HG02763 (cell line): ENCODE data around the gene CDH23.
A peak's percentile ranks its signal among the peaks of the same experiment; 100 is the strongest.

Experiments
- ATAC-seq: cut with Tn5 transposase; IDR thresholded peaks from one replicate; pipeline ENCODE4 v1.9.1; 2021; ENCODE audit warnings: mild to moderate bottlenecking, moderate library complexity; ENCODE audit not compliant: unreplicated experiment

CDH23 gene

DNA sequence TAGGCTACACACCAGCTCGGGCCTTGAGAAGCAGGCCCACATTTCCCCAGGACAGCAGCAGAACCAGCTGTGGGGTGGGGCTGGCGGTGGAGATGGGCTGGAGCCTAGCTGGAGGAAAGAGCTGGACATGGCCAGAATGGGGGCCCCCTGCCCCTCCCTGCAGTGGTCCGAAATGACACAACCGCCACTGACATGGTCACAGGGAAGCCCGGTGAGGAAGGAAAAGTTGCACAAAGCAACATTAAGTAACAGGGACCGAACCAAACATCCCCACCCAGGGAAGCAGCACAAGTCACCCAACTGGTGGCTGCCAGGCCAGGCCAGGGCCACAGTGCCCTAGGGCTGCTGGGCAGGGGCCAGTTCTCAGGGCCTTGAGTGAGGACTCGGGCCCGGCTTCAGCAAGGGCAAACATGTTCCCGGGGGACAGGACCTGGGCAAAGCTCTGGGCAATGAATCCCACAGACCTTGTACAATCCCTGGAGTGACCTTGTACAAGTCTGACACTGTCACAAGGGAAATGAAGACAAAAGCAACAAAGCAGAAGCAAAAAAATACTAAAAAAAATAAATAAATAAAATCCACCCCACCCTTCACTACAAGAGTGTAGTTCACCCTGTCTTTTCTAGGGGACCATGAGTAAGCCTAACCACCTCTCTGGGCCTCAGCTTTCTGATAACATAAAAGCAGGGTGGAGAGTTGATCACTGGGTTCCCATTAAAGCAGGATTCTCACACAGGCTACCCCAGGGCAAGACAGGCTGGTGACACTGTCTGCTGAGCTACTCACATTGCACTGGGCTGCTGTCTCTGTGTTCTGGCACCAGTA is 421.3 kb downstream of the CDH23 start:
- no peak for ATAC-seq

GRCh38 chr10:71818674-71819260 is 422.0 kb downstream of the CDH23 start:
- no peak for ATAC-seq

- ATAC-seq = no peak
Observed at GRCh38 chr10:71819441-71819861, 422.7 kb downstream of the CDH23 start.

DNA sequence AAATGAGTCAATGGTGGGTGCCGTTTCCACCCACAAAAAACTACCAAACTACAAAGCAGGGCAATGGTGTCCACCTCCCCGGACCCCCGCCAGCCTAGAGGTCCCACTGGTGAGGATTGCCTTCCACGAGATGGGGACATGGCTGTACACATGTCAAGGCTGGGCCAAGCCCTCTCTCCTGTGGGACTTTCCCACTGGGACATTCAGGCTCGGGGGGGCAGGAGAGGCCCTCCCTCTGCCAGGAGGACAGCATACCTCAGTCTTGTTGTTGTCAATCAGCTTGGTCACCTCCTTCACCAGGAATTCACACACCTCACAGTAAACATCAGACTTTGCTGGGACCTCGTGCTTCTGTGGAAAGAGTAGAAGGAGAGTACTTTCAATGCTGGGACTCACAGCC is 423.3 kb downstream of the CDH23 start:
- ATAC-seq = no peak

- ATAC-seq = no peak
Observed at GRCh38 chr10:71820966-71821365, 424.2 kb downstream of the CDH23 start.

DNA sequence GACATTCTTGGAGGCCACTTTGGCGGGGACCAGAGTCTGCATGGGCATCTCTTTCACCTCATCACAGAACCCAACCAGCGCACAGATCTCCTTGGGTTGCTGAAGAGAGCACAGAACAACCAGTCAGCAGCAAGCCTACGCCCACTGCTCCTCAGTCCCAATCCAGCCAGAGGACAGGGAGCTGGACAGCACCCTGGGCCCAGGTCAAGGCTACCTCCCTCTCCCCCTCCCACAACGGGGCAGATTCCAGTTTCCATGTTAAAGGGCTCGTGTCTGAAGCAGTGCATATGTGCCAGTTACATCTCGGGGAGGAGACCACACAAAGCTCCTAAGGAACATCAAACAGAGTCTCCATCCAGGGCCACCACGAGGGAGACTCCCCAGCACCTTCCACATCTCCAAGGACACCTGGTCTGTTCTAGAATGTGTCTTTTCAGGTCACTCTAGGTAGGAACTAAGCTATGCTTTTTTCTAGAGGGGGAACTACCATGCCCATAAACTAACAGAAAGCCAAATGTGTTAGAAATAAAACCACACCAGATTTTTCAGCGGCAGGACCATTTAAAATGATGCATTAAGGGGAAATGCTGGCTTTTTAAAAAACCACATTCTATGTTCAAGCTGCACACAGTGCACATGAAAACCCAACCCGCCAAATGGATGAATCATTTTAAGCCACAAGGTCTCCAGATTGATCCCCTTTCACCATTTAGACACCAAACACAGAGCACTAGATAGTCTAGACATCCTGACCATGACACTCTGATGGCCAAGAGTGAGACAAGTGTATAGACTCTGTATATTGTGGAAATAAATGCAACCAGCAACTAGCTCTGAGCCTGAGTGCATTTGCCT is 425.4 kb downstream of the CDH23 start:
- no peak for ATAC-seq

GRCh38 chr10:71823356-71823755 is 426.6 kb downstream of the CDH23 start:
- ATAC-seq = no peak

DNA sequence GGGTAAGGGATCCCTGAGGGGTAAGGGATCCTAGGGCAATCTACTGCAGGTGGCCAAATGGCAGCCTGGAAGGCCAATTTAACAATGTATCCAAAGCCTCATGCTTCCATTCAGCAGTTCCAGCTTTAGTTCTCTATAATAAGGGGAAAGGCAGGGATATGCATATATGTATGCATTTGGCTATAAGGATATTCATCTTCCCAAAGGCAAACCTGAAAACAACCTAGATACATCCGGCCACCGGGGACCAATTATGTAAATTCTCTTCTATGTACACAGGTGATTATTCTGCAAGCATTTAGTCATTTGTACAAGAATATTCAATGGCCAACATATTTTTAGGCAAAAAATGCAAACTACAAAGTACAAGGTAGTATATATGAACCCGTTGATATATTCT is 427.6 kb downstream of the CDH23 start:
- ATAC-seq = no peak

GRCh38 chr10:71825217-71825616 is 428.5 kb downstream of the CDH23 start:
- no peak for ATAC-seq

GRCh38 chr10:71827852-71828251 is 431.1 kb downstream of the CDH23 start:
- no peak for ATAC-seq

- ATAC-seq = no peak
Observed at GRCh38 chr10:71828702-71829101, 432.0 kb downstream of the CDH23 start.

GRCh38 chr10:71829171-71829570 is 432.5 kb downstream of the CDH23 start:
- ATAC-seq = no peak

GRCh38 chr10:71829896-71830295 is 433.2 kb downstream of the CDH23 start:
- no peak for ATAC-seq

- ATAC-seq = no peak
Observed at GRCh38 chr10:71830726-71831125, 434.0 kb downstream of the CDH23 start.

DNA sequence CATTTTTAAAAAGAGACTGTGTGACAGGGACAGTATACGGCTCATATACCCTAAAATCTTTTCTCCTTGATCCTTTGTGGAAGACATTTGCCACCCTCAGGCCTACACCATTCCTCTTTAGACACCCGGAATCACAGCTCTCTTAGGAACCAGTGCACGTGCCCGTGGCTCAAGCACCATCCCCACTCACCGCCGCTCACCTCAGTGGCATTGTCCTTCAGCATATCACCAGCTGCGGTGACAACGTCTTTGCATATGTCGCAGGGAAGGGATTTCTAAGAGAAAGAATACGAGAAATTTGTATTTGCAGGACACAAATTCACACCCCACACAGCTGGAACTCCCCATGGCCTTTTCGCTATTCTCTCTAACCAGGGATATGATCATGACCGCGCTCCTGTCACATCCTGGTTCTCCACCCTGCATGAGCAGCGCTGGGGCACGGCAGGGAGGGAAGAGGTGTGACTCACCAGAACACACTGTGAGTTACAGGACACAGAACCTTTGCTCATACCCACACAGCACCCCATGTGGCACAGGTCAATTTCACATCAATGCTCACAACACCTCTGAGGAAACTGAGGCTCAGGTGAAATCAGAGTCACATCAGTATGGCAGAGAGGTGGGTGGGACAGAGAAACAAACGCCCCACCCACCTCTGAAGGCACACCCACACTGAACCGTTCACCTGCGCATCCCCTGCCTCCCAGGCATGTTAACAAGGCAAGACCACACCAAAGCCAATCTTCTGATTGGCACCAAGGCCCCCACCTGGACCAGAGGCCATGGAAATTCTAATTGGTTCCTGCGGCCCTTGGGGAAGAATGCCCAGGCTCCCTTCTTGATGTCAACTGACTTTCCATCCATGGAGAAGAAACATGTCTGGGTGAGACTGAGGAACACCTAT is 435.2 kb downstream of the CDH23 start:
- ATAC-seq = no peak

- no peak for ATAC-seq
Observed at GRCh38 chr10:71832967-71833366, 436.2 kb downstream of the CDH23 start.

DNA sequence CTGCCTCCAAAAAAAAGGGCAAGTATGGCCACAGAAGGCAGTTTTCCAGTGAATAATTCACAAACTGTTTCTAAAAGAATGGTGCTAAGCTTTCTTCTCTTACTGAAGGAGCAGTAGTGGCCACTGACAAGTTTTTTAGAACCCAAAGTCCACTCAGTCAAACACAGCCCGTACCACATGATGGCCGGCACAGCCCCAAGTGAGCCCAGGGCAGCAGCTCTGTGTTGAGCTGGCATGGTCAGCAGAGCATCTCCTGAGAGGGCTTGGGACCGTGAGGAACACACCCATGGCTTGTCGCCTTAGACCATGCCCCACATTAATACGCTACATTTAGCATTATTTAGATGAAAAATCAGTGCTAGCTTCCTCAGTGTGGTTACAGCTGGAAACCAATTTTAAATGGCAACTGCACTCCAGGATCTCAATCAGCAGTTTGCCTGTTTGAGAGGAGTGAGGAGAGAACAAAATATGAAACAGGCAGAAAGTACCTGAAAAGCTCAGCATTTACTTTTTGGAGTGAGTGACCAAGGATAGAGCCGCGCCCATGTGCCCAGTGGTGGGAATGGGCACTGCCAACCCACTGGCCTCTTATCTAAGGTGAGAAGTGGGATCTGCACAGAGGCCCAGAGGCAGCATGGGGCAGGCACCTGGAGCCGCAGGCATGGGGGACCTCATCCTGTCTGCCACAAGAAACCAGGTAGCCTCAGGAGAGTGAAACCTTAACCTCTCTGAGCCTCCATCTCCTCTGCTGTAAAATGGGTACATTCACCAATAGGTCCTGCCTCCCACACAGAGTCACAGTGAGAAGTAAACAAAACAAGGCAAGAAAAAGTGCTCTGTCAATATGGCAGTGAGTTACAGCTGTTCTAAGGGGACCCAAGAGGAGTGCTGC is 437.0 kb downstream of the CDH23 start:
- no peak for ATAC-seq

DNA sequence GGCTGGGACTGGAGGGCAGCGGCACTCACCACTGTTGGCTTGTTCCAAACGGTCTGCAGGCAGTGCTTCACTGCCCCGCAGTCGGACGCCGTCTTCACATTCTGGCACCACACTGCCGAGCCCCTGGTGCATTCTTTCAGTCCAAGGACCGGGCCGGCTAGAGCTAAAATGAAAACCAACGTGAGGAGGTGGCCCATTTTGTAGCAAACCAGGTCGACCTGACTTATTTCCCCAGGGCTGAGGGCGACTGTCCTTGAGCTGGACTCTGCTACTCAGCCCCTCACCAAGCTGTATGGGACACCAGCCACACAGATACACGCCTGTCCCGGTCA is 437.6 kb downstream of the CDH23 start:
- ATAC-seq = no peak

- ATAC-seq = peak; percentile 92
Observed at GRCh38 chr10:71835671-71836595, 439.2 kb downstream of the CDH23 start.
